Heart left ventricle (tissue), 16 donors: ENCODE results near the gene TOP1. TPM values are rescaled to one million over a fixed set of nuclear protein-coding genes. Genes with fewer than 3 reads are reported as not detected.

Source experiments
- ATAC-seq, 4 donors: fragments of 200-7000 bp; cut with Tn5 transposase; one replicate each; pipeline ENCODE4 v1.9.1; 2020 to 2022; ENCODE audit warnings: moderate library complexity in 4 of 4, mild to moderate bottlenecking in 3 of 4, moderate number of reproducible peaks in 1 of 4
- DNase-seq, 5 donors: peaks; one replicate each; pipeline ENCODE4 v3.0.0-alpha.2; 2020
- H3K27ac ChIP-seq, 12 donors: fragments of 200-600 bp; sonication (generic) in 4 of 12; one replicate each; pipeline versions ENCODE4 v1.5.0 to v1.8.0; 2016 to 2022; ENCODE audit warnings: mild to moderate bottlenecking in 2 of 12
- H3K27me3 ChIP-seq, 9 donors: fragments of 200-600 bp; sonication (generic) in 2 of 9; one replicate each; pipeline versions ENCODE4 v1.5.1 to v1.8.0; 2016 to 2022; ENCODE audit warnings: mild to moderate bottlenecking in 3 of 9
- H3K36me3 ChIP-seq, 9 donors: fragments of 200-600 bp; sonication (generic) in 2 of 9; one replicate each; pipeline versions ENCODE4 v1.5.0 to v1.8.0; 2018 to 2022; ENCODE audit warnings: mild to moderate bottlenecking in 2 of 9
- H3K4me1 ChIP-seq, 12 donors: fragments of 200-600 bp; sonication (generic) in 4 of 12; one replicate each; pipeline versions ENCODE4 v1.5.0 to v1.8.0; 2016 to 2022; ENCODE audit warnings: mild to moderate bottlenecking in 3 of 12
- H3K4me3 ChIP-seq, 12 donors: fragments of 200-600 bp; sonication (generic) in 4 of 12; one replicate each; pipeline versions ENCODE4 v1.5.0 to v1.8.0; 2017 to 2022; ENCODE audit warnings: mild to moderate bottlenecking in 9 of 12, moderate library complexity in 4 of 12
- H3K9me3 ChIP-seq, 12 donors: fragments of 200-600 bp; sonication (generic) in 4 of 12; one replicate each; pipeline versions ENCODE4 v1.5.0 to v1.8.0; 2016 to 2022; ENCODE audit warnings: mild to moderate bottlenecking in 1 of 12
- CTCF ChIP-seq, 12 donors: fragments of 200-600 bp; sonication (generic) in 4 of 12; IDR thresholded peaks; one replicate each; pipeline versions ENCODE4 v1.5.0 to v1.8.0; 2018 to 2022; ENCODE audit warnings: antibody characterized with exemption in 12 of 12, mild to moderate bottlenecking in 5 of 12
- POLR2A ChIP-seq, 2 donors: fragments of 450-650 bp; IDR thresholded peaks; one replicate each; pipeline ENCODE4 v1.6.1; 2017; ENCODE audit warnings: antibody characterized with exemption in 2 of 2, mild to moderate bottlenecking in 2 of 2, moderate library complexity in 2 of 2
- WGBS, 4 donors: extraction: QIAGEN DNeasy Blood & Tissue Kit in 2 of 4; methylation state at CpG; one replicate each; pipeline versions ENCODE4 v1.1.5 to v1.1.7; 2013 to 2018; 5-methylcytosine and 5-hydroxymethylcytosine counted together
- intact Hi-C, 10 donors: fragments of 100-400 bp; cut with DNase I; formaldehyde crosslinking; loops; one replicate each; pipeline versions ENCODE4 v1.11.1 to v1.14.2; 2022
- polyA plus RNA-seq, 2 donors: library from polyadenylated mRNA; stranded (reverse); fragments of 200-250 nt; gene quantifications; one replicate each; pipeline ENCODE4 v1.2.3, GENCODE V29; 2013
- total RNA-seq, 9 donors: library from RNA; depleted of rRNA in 2 of 9; stranded (reverse); fragments of >200 nt in 2 of 9; fragmentation: NEBNext Ultra II Directional in 3 of 9; extraction: Animal tissue kit (Norgen Biotek cat#: 25700) in 3 of 9; gene quantifications; one replicate each; pipeline versions ENCODE4 v1.1.0 to v1.2.4, GENCODE V29; 2016 to 2023
- donor health status: ischemic (EF 13 %, LVEDD 7.1; RV severe dilation, severe dysfunction).
- donor health status: healthy with polysubstance abuse.
- donor health status: DM: no; HTN: yes; CAD: no.
- donor health status: DM: no; HTN: no; CAD: no.
- donor health status: ischemic (EF 25% LVEDD 6.9; RV normal size, moderate dysfunction).
- donor health status: ischemic (EF 25% LVEDD 5.7; RV mildly dilated, moderate dysfunction).
- donor health status: healthy.
- donor health status: DM: yes; HTN: yes; CAD: no.
- donor health status: ischemic (EF 35%, LVEDD 5.7; RV mildly dilated, moderate dysfunction).
- donor health status: nonischemic (EF 11% LVEDD 7.7; RV severe dilation, severe dysfunction).
- donor health status: DM: yes; HTN: yes; CAD: no.
- donor health status: PGD.
- donor health status: ischemic (EF 29% LVEDD 5.4; RV normal size, mild dysfunction).
- donor health status: nonischemic (EF 23%, LVEDD 6.1; RV moderate dilation, normal function).

The TOP1 gene
- total and polyA plus RNA-seq, 11 donors: 11.6 to 32.3 (median 21.4) TPM

- peaks cover 0 to 7% (median 0%) of the 10 kb centered on the region in 9 donors for H3K36me3 ChIP-seq
- H3K27ac ChIP-seq: peak overlapping the region; percentile 33 to 100 (median 79)
- TF ChIP-seq POLR2A (IDR thresholded peaks at IDR 0.05) (no peak), CTCF (IDR thresholded peaks at IDR 0.05) (peak in 1 of 12 donors; percentile 20)
- H3K4me1 ChIP-seq: peaks cover 12 to 100% (median 95%) of the 10 kb centered on the region in 12 donors
- DNase-seq (peak in 4 of 5 donors; percentile 54 to 76 (median 65)), ATAC-seq (peak; percentile 58 to 75 (median 72))
- no peaks in the 10 kb centered on the region for H3K27me3 ChIP-seq
- intact Hi-C loops: no loop called here
- no peaks in the 10 kb centered on the region for H3K9me3 ChIP-seq
- WGBS, 4 donors: 37 to 48% (median 43%) methylated on average over 8 of the region's 8 CpGs
- H3K4me3 ChIP-seq: no peak overlapping the region
Observed at GRCh38 chr20:41147767-41148191, 119.2 kb downstream of the TOP1 start.

- Histone ChIP-seq H3K27me3 (no peaks in the 10 kb centered on the region), H3K36me3 (peaks cover 0 to 7% (median 0%) of the 10 kb centered on the region in 9 donors), H3K27ac (peak overlapping the region in 10 of 12 donors; percentile 64 to 100 (median 82)), H3K4me3 (no peak overlapping the region), H3K4me1 (peaks cover 14 to 100% (median 94%) of the 10 kb centered on the region in 12 donors), H3K9me3 (no peaks in the 10 kb centered on the region)
- no peak for ATAC-seq
- 69 to 75% (median 71%) methylated on average over 5 of the region's 5 CpGs for WGBS, 4 donors
- DNase-seq: no peak
- intact Hi-C loops: no loop called here
- no peak for TF ChIP-seq CTCF (IDR thresholded peaks at IDR 0.05)
- TF ChIP-seq POLR2A (IDR thresholded peaks at IDR 0.05): no peak
Observed at GRCh38 chr20:41148942-41149341, 120.3 kb downstream of the TOP1 start.

- ATAC-seq: peak in 3 of 4 donors; percentile 18 to 56 (median 22)
- no peaks in the 10 kb centered on the region for H3K9me3 ChIP-seq
- peak in 3 of 5 donors; percentile 21 to 44 (median 25) for DNase-seq
Observed at GRCh38 chr20:41150664-41151063, 122.0 kb downstream of the TOP1 start.

More at GRCh38 chr20:41150664-41151063, 122.0 kb downstream of the TOP1 start:
- Histone ChIP-seq H3K4me1 (peaks cover 19 to 100% (median 95%) of the 10 kb centered on the region in 12 donors), H3K27me3 (no peaks in the 10 kb centered on the region), H3K4me3 (no peak overlapping the region), H3K36me3 (peaks cover 0 to 3% (median 0%) of the 10 kb centered on the region in 9 donors), H3K27ac (peak overlapping the region; percentile 27 to 100 (median 67))
- intact Hi-C loops: no loop called here
- TF ChIP-seq CTCF (IDR thresholded peaks at IDR 0.05): no peak
- TF ChIP-seq POLR2A (IDR thresholded peaks at IDR 0.05): no peak
- 42 to 56% (median 48%) methylated on average over 3 of the region's 3 CpGs for WGBS, 4 donors
